T-helper 1 cell (primary cell): Measurements from ENCODE around the gene AQR.
"Not testable (repeated sequence)": the region's sequence is repeated elsewhere in the genome, so short reads cannot be mapped to it uniquely, and the experiment has no call there.

Experiments
- DNase-seq, 5 donors: peaks; one replicate each; pipeline ENCODE4 v3.0.0-alpha.2; 2012 to 2020

The AQR gene

GRCh38 chr15:34812369-34812768, 157.2 kb downstream of the AQR start:
- DNase-seq, result no peak

DNA sequence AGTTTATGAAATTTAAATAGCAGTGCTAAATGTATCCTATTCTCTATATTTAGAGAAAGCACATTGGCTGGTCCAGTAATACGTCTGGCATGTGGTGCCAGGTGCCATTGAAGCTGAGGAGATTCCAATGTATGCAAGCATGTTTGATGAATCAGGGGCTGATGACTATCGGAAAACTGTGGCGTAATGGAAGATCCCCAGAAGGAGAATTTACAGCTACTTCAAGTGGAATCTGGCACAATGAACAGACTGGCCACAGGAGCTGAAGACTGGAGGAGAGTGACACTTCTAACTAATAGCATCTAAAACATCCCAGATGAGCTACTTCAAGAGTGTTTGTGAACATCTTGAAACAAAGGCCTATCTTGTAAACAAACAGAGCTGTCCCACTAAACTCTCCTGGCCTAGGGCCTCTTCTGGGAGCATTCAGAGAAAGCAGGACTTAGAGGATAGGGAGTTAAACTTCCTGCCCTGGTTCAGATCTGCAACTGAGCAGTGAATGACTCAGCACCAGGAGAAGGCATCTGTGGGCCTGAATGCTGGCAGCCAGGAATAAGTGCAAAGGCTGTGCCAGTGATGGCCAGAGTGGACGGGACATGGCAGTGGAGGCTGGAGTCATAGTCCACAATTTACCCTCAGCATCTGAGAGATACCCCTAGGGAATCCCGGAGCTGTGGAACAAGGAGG, 159.0 kb downstream of the AQR start:
- no peak for DNase-seq

GRCh38 chr15:34809186-34809585, 160.4 kb downstream of the AQR start:
- DNase-seq, result no peak

GRCh38 chr15:34808016-34808415, 161.5 kb downstream of the AQR start:
- DNase-seq, result no peak

DNA sequence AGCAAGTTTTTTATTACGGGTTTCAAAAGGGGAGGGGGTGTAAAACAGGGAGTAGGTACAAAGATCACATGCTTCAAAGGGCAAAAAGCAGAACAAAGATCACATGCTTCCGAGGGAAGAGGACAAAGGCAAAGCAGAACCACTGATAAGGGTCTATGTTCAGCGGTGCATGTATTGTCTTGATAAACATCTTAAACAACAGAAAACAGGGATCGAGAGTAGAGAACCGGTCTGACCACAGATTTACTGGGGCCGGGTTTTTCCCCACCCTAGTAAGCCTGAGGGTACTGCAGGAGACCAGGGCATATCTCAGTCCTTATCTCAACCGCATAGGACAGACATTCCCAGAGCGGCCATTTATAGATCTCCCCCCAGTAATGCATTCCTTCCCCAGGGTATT, 162.3 kb downstream of the AQR start:
- not testable (repeated sequence) for DNase-seq

- DNase-seq, result no peak
Measured at GRCh38 chr15:34804776-34805175, 164.8 kb downstream of the AQR start.

DNA sequence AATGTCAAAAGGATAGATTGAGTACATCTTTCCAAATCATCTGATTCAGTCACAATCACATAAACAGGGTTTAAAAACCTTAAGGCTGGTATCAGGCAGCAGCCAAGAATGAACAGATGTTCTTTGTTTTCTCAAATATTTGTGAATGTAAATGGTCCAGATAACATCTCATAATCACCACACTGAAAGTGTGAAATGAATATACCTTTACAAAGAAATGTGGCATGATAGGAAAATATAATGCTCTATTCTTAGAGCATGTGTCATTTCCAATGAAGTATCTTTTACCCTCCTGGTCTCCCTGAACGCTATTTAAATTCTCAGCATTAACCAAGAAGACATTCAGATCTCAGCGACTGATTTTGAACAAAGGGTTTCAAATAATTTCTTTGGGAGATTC, 165.4 kb downstream of the AQR start:
- no peak for DNase-seq

DNA sequence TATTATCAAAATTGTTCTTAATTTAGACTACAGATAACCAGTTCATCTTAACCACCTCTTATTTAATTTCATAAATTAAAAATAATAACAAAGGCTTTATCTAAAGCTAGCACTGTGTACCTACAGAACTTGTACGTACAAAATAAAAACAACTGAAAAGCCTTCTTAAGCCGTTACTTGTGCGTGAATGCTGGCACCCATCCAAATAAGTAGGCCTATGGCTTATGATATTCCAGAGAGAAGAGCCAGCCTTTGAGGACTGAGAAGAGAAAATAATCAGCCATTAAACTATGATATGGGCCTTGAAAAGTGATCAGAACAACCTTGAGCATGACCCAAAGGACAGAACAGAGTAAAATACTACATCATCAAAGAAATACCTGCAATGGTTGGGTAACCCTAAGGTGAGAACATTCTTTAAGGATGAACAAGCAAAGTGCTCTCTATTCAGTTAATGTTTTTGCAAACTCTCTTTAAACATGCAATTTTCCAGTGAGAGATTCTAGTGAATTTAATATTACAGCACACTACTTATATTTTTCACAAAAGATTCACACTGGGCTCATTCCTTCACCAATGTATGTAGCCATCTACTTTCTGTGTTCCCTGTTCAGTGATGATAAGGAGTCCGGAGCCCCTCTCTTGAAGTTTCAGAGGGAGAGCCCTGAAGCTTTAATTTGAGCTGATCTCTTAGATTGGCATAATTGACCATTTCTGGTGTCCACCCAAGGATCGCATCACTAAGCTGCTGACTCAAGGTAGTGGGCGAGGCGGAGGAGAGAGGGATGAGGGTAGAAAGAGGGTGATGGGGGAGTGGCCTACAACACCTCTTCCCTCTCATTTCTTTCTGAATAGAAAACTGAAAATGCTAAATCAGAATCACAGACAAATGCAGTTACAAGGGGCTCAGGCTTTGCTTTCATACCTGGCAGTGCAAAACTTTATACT, 166.5 kb downstream of the AQR start:
- DNase-seq, result no peak

DNA sequence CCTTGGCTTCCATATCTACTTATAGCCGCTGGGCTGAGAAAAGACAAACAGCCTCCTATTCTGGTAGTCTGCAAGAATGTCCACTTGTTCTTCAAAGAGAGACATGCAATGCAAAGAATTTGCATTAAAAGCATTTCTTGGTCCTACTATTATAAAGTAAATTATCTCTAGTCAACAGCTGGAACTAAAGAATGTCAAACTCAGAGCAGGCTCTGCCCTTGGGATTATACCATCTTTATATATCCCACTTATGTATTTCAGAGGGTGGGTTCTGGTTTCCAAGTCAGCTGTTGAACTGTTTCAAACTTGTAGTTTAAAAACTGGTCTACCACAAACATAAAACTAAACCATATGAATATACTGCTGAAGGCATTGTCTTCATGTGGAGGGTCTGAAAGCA, 167.2 kb downstream of the AQR start:
- no peak for DNase-seq
